HG02938 (cell line): ENCODE results near the gene ZNF574.
A peak's percentile ranks its signal among the peaks of the same experiment; 100 is the strongest.
"Not testable (repeated sequence)": the region's sequence is repeated elsewhere in the genome, so short reads cannot be mapped to it uniquely, and the experiment has no call there.

Experiments
- ATAC-seq: cut with Tn5 transposase; IDR thresholded peaks from one replicate; pipeline ENCODE4 v1.9.1; 2021; ENCODE audit warnings: mild to moderate bottlenecking, moderate library complexity; ENCODE audit not compliant: unreplicated experiment

The ZNF574 gene

DNA sequence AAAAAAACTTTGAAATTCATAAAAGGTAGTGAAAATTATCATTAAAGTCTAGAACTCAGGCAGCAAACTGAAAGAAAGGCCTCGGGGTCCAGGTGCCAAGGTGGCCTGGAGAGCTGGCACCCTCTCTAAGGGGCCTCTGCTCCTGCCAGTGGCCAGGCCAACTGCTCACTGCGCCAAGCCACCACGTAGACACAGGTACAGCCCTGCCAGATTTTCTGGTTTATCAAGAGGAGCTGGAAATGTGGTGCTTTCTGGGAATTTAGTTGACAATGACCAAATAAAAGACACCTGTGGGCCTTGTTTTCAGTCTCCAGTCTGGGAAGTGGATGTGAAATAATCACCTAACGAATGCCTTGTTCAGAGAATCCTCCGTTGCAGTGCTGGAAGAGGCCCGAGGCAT, 22.8 kb downstream of the ZNF574 start:
- ATAC-seq = no peak

DNA sequence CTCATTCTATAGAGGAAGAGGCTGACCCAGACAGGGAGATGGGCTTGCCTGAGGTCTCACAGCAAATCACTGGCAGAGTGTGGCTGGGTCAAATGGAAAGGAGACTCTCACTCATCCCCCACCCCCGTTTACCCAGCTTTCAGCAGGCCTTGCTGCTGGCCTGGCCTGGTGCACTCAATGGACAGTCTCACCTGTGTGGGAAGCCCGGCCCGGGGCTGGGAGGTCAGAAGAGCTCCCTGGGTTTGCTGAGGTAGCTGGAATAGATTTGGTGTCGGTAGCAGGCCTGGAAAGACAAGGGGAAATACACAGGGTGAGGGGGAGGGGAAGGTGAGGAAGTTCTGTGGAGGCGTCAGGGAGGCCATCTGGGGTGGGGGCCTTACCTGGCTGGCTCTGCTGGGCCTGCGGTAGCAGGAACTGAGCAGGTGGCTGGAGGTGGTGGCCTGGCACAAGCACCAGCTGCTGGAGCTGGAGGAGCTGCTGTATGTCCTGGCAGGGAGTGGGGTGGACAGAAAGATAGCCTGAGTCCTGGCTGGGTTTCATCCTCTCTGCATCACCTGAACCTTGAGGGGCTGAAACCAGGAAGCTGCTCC, 23.5 kb downstream of the ZNF574 start:
- ATAC-seq = no peak

DNA sequence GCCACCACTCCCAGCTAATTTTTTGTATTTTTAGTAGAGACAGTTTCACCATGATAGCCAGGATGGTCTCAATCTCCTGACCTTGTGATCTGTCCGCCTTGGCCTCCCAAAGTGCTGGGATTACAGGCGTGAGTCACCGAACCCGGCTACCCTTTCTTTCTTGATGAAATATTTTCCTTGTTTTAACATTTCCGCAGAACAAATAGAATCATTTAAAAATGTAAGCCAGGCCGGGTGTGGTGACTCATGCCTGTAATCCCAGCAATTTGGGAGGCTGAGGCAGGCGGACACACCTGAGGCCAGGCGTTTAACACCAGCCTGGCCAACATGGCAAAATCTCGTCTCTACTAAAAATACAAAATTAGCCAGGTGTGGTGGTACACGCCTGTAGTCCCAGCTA, 24.3 kb downstream of the ZNF574 start:
- not testable (repeated sequence) for ATAC-seq

DNA sequence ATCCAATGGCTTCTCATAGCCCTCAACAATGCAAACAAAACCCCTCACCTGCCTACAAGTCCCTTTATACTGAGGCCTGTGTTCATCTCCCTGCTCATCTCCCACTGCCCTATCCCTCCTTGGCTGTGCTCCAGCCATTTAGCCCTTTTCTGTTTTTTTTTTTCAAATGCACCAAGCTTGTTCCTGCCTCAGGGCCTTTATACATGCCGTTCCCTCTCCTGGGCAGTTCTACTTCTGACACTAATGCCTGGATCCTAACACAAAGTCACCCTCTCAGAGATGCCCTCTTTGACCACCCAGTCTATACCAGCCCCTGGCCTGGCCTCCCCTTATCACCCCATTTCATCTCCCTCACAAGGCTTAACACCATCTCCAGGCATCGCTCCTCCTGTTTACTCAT, 26.9 kb downstream of the ZNF574 start:
- no peak for ATAC-seq

DNA sequence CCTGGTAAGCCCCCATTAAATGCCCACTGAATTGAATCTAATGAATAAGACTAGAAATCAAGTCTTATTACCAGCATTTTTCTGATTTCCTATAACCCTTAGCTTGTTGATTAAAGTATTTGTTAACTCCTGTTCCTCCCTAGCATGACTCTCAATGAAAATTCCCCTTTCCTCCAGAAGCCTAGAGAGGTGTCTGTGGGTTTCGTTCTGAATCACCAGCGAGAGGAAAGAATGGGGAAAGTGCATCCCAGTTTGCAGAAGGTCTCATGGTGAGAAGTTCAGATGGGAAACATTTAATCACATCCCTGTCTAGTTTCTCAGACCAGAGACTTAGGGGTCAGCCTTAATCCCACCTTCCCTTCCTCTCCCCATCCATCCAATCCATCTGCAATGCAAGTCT, 29.4 kb downstream of the ZNF574 start:
- no peak for ATAC-seq

DNA sequence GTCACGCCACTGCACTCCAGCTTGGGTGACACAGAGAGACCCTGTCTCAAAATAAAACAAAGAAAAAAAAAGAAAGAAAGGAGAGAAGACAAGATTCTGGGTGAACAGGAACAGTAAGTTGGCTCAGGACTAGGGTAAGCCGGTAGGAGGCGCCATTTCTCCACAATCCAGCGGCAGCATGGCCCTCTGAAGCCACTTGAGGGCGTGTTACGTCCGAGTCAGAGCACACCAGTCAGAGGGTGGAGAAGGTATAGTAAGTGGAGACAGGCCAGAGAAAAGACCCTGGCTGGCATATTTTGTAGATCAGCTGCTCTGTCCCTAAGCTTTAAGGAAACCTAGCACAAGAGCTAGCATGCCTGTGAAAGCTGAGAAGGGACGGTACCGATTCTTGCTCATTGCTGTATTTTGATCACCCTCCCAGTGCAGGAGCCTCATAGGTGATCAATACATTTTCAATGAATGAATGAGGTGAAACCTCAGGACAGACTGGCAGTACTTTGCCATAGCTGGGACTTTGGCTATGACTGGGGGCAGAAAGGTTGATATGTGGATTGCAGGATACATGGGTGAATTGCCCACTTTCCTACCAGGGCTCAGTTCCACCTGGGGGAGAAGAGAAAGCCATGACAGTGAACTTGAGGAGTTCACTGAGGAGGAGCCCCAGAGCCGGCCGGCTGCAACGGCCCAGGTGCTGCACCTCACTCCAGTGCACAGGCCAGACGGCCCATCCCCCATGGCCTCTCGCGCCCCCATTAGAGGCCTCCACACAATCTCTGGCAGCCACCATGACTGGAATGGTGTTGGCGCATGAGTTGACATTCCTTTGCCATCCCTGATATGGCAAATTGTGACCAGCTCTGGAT, 32.8 kb downstream of the ZNF574 start:
- peak; percentile 62 for ATAC-seq

DNA sequence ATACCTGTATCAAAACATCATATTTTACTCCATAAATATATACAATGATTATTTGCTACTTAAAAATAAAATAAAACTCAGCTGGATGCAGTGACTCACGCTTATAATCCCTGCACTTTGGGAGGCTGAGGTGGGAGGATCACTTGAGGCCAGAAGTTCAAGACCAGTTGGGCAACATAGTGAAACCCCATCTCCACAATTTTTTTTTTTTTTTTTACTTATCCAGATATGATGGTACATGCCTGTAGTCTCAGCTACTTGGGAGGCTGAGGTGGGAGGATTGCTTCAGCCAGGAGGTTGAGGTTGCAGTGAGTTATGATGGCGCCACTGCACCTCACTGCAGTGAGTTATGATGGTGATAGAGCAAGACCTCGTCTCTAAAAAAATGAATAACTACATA, 33.9 kb downstream of the ZNF574 start:
- ATAC-seq = no peak

DNA sequence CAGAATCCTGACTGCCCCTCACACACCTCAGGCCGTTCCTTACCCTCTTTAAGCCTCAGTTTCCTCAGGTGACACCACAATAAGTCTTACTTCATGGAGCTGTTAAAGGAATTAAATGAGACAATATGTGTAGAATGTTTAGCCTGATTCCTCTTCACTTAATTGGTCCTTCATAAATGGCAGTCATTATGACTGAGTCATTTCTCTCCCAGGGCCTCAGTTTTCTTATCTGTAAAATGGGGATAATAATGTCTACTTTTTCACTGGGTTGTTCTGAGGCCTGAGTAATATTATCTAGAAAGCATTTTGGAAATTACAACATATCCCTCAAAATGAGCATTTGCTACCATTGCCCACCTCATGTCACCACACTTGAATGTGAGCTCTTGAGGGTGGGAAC, 34.7 kb downstream of the ZNF574 start:
- no peak for ATAC-seq

DNA sequence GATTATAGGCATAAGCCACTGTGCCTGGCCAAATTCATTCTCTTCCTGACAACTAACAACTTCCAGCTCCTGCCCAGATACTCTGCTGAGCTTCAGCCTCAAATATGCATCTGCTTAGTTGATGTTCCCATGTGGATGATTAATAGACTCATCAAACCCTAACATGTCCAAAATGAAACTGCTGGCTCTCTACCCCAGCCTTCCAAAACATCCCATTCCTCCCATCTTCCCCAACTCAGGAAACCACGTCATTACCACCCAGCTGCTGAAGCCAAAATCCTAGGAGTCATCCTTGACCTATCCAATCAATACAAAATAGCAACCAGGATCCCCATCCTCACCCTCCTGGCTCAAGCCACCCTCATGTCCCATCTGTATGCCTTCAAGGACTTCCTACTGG, 35.4 kb downstream of the ZNF574 start:
- ATAC-seq = no peak

DNA sequence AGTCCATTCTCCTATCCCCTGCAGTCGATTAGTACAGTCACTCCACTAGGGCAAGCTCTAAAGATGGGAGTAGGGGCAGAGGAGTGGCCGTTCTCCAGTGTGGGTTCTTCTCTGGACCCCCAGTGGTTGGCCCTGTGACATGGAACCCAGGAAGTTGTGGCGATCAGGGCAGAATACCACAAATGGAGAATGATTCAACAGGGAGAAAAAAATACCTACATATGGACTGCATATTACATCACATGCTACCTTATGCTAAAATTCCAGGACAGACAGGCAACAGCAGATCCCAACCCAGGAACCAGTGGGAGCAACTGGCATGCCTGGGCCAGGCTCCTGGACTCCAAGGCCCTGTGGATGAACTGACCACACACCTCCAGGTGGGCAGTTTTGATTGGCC, 35.8 kb downstream of the ZNF574 start:
- no peak for ATAC-seq

DNA sequence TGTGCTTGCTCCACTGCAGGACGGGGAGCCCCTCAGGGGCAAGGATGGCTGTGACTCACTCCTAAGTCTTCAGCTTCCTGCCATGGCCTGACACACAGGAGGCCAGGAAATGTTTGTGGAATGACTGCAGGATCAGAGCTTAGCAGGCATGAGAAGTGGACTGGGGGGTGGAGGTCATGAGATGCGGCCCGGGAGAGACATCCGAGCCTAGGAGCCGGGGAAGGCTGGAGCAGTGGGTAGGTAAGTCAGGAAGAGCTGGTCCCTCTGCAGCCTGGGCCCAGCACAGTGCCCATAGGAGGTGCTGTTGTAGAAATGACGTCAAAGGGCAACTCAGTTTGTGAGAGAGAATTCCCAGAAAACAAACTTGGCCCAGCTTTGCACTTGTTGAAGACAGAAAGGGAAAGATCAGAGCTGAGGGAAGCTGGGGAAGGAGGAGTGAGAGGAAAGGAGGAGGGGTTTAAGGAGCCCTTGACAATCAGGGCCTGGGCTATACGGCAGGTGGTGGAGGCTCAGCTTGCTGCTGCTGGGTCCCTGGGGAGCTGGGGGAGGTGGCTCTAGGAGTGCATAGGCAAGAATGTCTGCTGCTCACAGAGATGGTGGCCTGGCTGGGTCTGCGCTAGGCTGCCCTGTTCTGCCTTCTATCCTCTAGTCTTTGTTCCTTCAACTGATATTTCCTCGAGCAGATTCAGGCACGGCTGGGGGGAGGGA, 37.8 kb downstream of the ZNF574 start:
- peak; percentile 47 for ATAC-seq

DNA sequence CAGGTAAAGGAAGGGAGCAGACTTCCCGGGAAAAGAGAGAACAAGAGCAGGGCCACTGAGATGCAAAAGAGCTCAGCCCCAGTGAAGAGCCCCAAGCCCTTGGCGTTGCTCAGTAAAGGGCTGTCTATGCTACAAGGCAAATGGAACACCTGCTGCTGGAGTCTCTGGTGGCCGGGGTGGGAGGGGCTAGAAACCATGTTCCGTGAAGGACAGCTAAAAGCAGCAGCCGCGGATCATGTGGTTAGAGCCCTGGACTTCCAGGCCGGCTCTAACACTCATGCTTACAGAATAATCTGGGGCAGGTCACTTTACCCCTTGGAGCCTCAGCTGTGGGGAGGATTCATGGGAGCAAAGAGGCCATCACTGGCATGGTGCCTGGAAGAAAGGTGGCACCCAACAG, 38.4 kb downstream of the ZNF574 start:
- ATAC-seq = peak; percentile 58

DNA sequence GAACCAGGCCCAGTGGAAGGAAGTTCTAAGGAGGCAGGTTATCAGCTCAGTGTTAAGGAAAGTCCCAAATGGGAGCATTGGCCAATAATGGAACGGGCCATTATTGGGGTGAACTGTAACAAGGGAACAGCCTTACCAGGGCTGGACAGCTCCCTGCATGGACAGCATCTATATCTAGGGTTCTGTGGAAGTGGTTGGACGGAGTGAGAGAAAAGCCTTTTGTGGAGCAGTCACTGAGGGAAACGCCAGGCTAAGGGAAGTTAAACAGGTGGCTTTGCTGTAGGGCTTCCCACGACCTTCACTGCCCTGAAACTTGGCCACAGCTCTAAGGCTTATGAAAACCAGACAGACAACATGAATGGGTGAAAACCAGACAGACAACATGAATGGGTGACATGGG, 39.3 kb downstream of the ZNF574 start:
- no peak for ATAC-seq

DNA sequence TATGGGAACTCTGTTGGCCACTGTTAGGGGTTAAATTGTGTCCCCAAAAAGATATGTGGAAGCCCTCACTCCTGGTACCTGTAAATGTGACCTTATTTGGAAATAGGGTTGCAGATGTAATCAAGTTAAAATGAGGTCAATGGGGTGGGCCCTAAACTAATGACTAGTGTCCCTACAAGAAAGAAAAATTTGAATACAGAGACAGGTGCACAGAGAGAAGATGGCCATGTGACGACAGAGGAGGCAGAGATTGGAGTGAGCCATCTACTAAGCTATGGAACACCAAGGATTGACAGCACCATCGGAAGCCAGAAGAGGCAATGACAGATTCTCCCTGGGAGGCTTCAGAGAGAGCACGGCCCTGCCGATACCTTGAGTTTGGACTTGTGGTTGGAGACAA, 39.7 kb downstream of the ZNF574 start:
- ATAC-seq = no peak

DNA sequence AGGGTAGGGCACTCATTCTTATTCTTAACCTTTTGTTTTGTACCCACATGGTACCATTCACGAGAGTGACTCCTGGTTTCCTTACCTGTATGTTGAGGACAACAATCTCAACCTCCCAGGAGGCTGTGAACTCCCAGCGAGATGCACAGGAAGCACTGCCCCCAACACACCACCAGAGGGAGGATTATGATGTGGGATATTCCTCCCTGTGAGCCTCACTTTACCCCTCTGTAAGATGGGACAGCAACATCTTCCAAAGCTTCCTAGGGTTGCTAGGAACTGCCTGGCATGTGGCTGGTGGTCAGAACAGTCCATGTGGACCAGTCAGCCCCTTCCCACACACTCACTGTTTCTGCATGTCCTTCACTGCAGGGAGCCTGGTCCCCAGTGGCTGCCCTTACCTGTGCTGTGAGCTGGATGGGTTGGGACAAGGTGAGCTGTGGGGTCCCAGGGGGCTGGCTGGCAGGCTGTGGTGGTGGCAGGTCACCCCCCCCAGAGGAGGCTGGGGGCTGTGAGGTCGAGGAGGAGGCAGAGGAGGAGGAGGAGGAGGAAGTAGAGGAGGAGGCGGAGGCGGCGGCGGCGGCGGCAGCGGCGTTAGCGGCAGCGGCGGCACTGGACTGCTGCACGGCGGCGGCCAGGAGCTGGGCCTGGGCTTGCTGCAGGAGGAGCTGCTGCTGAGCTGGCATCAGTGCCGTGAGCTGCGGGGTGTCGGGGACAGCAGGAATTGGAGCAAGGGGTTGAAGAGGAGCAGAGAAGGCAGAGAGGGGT, 40.5 kb downstream of the ZNF574 start:
- no peak for ATAC-seq

DNA sequence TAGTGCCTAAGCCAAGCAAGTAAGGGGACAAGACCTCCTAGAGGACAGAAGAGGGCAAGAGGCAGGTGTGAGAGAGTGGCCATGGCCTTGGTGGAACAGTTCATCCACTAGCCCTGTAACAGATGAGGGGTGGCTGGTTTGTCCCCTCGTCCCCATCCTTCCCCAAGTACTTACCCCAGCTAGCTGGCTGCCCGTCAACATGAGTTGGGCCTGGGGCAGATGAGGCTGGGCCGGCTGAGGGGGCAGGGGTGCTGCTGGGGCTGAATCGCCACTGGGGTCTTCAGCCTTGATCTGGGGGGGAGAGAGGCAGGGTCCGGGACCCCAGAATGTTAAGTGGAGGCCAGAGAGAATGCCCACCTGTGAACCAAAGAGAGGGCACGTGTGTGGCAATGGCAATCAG, 41.1 kb downstream of the ZNF574 start:
- ATAC-seq = no peak

DNA sequence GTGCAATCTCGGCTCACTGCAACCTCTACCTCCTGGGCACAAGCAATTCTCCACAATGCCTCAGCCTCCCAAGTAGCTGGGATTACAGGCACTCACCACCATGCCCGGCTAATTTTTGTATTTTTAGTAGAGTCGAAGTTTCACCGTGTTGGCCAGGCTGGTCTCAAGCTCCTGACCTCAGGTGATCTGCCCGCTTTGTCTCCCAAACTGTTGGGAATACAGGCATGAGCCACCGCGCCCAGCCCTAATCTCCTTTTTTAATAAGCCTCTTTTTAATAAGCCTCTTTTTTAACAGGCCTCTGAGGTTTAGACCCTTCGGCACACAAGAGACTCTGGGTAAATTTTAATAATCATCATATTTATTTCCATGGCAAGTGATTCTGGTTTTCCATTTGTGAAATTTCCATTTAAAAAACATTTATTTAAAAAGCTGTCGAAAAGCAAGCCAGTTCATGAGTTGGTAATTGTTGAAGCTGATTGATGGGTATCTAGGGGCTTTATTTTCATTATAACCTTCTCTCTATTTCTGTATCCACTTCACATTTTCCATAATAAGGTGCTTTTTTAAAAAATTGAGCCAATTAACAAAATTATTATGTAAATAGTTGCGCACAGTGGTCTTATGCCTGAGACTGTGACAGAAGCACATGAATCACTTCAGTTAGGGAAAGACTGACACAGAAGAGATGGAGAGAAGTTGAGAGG, 44.5 kb downstream of the ZNF574 start:
- no peak for ATAC-seq

DNA sequence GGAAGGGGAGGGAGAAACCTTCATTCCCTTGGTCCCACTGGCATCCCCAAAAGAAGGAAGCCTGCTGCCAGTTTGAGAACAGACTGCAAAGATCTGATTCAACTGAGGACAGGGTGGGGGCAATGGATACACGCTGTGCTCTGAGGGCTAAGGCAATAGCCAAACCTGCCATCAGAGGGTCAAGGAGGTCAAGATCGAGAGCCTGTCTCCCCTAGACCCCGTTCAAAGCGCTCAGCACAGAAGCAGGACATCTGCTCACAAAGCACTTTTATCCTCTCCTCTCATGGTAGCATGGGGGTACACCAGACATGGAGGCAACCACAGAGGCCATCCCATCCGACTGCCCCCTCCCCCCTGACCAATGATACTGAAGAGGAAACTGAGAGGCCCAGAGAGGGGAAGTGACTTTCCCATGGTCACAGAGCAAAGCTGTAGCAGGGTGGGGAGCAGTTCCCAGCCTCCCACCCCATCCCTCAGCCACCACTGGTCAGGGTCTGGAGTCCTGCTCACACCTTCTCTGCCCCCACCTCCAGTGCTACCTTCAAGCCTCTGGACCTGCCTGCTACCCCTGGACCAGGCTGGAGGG, 45.2 kb downstream of the ZNF574 start:
- ATAC-seq = no peak

DNA sequence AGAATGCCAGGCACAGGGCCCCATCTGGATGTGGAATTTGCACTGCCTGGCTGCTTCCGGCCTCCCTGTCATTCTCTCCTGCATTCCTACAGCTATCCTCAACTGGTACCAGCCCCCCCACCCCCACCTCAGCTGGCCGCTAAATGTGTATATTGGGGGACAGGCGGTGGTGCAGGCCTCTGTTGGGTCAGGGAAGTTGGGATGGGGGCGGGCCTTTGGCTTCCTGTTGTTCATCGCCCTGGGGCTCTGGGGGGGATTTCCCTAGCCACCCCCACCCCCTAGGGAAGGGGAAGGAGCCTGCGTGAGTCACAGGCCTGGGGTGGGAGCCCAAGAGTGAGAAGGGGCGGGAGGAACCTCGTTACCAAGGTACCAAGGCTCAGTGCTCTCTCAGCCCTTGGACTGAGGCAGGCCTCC, 45.7 kb downstream of the ZNF574 start:
- ATAC-seq = no peak
